ENCODE measurements around the gene TTC27. TPM values are rescaled to one million over a fixed set of nuclear protein-coding genes. Genes with fewer than 3 reads are reported as not detected.

Gene TTC27
- total and polyA plus RNA-seq, 10 of the 15 experiments (the other 5 are each of a cell fraction or from before 2014, with no cell fraction given): 20.4 to 34.9 (median 26.0) TPM

DNA sequence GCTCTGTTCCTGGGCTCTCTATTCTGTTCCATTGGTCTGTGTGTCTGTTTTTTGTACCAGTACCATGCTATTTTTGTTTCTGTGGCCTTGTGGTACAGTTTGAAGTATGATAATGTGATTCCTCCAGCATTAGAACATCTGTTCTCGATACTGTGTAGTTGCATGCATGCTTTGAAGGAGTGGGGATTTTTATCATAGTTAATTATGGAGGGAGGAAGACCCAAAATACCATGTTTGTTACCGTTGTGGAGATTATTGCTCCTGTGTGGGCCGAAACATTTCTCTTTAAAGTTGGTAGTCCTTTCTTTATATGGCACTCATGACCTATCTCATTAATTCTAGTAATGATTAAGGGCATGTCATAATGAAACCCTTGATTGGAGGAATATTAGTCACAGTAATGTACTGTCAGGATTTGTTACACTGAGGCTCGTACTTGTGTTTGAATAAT lies 87.6 kb downstream of the TTC27 start (continued):
- TF ChIP-seq GABPA (IDR thresholded peaks at IDR 0.05; ENCODE audit: low read depth) (peak; percentile 68), SP1 (IDR thresholded peaks at IDR 0.05; ENCODE audit: low read depth, low read length) (no peak), CHD1 (IDR thresholded peaks at IDR 0.05; ENCODE audit: low read depth, low read length) (no peak), IRF4 (IDR thresholded peaks at IDR 0.05; ENCODE audit: low read depth, low read length) (peak; percentile 91), TCF3 (IDR thresholded peaks at IDR 0.05; ENCODE audit: borderline replicate concordance, insufficient read depth, low read depth, low read length) (no peak), CBX5 (IDR thresholded peaks at IDR 0.05; ENCODE audit: low read depth) (no peak)
- TF ChIP-seq, protein P1, sequence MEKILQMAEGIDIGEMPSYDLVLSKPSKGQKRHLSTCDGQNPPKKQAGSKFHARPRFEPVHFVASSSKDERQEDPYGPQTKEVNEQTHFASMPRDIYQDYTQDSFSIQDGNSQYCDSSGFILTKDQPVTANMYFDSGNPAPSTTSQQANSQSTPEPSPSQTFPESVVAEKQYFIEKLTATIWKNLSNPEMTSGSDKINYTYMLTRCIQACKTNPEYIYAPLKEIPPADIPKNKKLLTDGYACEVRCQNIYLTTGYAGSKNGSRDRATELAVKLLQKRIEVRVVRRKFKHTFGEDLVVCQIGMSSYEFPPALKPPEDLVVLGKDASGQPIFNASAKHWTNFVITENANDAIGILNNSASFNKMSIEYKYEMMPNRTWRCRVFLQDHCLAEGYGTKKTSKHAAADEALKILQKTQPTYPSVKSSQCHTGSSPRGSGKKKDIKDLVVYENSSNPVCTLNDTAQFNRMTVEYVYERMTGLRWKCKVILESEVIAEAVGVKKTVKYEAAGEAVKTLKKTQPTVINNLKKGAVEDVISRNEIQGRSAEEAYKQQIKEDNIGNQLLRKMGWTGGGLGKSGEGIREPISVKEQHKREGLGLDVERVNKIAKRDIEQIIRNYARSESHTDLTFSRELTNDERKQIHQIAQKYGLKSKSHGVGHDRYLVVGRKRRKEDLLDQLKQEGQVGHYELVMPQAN (conservative IDR thresholded peaks at IDR 0.05): no peak
- TF ChIP-seq, protein P2, sequence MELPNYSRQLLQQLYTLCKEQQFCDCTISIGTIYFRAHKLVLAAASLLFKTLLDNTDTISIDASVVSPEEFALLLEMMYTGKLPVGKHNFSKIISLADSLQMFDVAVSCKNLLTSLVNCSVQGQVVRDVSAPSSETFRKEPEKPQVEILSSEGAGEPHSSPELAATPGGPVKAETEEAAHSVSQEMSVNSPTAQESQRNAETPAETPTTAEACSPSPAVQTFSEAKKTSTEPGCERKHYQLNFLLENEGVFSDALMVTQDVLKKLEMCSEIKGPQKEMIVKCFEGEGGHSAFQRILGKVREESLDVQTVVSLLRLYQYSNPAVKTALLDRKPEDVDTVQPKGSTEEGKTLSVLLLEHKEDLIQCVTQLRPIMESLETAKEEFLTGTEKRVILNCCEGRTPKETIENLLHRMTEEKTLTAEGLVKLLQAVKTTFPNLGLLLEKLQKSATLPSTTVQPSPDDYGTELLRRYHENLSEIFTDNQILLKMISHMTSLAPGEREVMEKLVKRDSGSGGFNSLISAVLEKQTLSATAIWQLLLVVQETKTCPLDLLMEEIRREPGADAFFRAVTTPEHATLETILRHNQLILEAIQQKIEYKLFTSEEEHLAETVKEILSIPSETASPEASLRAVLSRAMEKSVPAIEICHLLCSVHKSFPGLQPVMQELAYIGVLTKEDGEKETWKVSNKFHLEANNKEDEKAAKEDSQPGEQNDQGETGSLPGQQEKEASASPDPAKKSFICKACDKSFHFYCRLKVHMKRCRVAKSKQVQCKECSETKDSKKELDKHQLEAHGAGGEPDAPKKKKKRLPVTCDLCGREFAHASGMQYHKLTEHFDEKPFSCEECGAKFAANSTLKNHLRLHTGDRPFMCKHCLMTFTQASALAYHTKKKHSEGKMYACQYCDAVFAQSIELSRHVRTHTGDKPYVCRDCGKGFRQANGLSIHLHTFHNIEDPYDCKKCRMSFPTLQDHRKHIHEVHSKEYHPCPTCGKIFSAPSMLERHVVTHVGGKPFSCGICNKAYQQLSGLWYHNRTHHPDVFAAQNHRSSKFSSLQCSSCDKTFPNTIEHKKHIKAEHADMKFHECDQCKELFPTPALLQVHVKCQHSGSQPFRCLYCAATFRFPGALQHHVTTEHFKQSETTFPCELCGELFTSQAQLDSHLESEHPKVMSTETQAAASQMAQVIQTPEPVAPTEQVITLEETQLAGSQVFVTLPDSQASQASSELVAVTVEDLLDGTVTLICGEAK (IDR thresholded peaks at IDR 0.05; ENCODE audit: borderline replicate concordance): no peak
- TF ChIP-seq, protein P3, sequence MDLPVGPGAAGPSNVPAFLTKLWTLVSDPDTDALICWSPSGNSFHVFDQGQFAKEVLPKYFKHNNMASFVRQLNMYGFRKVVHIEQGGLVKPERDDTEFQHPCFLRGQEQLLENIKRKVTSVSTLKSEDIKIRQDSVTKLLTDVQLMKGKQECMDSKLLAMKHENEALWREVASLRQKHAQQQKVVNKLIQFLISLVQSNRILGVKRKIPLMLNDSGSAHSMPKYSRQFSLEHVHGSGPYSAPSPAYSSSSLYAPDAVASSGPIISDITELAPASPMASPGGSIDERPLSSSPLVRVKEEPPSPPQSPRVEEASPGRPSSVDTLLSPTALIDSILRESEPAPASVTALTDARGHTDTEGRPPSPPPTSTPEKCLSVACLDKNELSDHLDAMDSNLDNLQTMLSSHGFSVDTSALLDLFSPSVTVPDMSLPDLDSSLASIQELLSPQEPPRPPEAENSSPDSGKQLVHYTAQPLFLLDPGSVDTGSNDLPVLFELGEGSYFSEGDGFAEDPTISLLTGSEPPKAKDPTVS (IDR thresholded peaks at IDR 0.05; ENCODE audit: low read depth, low read length): no peak
- TF ChIP-seq, protein P4, sequence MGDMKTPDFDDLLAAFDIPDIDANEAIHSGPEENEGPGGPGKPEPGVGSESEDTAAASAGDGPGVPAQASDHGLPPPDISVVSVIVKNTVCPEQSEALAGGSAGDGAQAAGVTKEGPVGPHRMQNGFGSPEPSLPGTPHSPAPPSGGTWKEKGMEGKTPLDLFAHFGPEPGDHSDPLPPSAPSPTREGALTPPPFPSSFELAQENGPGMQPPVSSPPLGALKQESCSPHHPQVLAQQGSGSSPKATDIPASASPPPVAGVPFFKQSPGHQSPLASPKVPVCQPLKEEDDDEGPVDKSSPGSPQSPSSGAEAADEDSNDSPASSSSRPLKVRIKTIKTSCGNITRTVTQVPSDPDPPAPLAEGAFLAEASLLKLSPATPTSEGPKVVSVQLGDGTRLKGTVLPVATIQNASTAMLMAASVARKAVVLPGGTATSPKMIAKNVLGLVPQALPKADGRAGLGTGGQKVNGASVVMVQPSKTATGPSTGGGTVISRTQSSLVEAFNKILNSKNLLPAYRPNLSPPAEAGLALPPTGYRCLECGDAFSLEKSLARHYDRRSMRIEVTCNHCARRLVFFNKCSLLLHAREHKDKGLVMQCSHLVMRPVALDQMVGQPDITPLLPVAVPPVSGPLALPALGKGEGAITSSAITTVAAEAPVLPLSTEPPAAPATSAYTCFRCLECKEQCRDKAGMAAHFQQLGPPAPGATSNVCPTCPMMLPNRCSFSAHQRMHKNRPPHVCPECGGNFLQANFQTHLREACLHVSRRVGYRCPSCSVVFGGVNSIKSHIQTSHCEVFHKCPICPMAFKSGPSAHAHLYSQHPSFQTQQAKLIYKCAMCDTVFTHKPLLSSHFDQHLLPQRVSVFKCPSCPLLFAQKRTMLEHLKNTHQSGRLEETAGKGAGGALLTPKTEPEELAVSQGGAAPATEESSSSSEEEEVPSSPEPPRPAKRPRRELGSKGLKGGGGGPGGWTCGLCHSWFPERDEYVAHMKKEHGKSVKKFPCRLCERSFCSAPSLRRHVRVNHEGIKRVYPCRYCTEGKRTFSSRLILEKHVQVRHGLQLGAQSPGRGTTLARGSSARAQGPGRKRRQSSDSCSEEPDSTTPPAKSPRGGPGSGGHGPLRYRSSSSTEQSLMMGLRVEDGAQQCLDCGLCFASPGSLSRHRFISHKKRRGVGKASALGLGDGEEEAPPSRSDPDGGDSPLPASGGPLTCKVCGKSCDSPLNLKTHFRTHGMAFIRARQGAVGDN (IDR thresholded peaks at IDR 0.05): peak; percentile 43; the same call in 1 of the 2 replicates
- TF ChIP-seq, protein P5, sequence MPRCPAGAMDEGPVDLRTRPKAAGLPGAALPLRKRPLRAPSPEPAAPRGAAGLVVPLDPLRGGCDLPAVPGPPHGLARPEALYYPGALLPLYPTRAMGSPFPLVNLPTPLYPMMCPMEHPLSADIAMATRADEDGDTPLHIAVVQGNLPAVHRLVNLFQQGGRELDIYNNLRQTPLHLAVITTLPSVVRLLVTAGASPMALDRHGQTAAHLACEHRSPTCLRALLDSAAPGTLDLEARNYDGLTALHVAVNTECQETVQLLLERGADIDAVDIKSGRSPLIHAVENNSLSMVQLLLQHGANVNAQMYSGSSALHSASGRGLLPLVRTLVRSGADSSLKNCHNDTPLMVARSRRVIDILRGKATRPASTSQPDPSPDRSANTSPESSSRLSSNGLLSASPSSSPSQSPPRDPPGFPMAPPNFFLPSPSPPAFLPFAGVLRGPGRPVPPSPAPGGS (IDR thresholded peaks at IDR 0.05; ENCODE audit: borderline replicate concordance, insufficient read depth, low read depth, low read length, poor library complexity, severe bottlenecking): peak; percentile 27
- TF ChIP-seq, protein P6, sequence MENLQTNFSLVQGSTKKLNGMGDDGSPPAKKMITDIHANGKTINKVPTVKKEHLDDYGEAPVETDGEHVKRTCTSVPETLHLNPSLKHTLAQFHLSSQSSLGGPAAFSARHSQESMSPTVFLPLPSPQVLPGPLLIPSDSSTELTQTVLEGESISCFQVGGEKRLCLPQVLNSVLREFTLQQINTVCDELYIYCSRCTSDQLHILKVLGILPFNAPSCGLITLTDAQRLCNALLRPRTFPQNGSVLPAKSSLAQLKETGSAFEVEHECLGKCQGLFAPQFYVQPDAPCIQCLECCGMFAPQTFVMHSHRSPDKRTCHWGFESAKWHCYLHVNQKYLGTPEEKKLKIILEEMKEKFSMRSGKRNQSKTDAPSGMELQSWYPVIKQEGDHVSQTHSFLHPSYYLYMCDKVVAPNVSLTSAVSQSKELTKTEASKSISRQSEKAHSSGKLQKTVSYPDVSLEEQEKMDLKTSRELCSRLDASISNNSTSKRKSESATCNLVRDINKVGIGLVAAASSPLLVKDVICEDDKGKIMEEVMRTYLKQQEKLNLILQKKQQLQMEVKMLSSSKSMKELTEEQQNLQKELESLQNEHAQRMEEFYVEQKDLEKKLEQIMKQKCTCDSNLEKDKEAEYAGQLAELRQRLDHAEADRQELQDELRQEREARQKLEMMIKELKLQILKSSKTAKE (IDR thresholded peaks at IDR 0.05; ENCODE audit: low read depth, poor library complexity, severe bottlenecking): peak; percentile 35
